SK-N-SH treated with all-trans-retinoic acid at 6 μM for 48 hours (cell line): ENCODE results near the gene ACTN1.

Experiments used
- ARNTL ChIP-seq: fragments of 450-650 bp; formaldehyde crosslinking; IDR thresholded peaks from 2 replicates; pipeline ENCODE4 v1.5.0; 2020; ENCODE audit warnings: low read depth, mild to moderate bottlenecking, moderate library complexity, borderline replicate concordance
- CSDC2 ChIP-seq: fragments of 250-450 bp; sonication (Bioruptor Pico); IDR thresholded peaks from 2 replicates; pipeline ENCODE4 v1.5.0; 2020; ENCODE audit warnings: mild to moderate bottlenecking, moderate library complexity
- ESRRG ChIP-seq: fragments of 250-450 bp; sonication (Bioruptor Pico); IDR thresholded peaks from 2 replicates; pipeline ENCODE4 v1.6.1; 2021; ENCODE audit warnings: mild to moderate bottlenecking
- GLIS3 ChIP-seq: fragments of 250-450 bp; sonication (Bioruptor Pico); IDR thresholded peaks from 2 replicates; pipeline ENCODE4 v1.5.0; 2020; ENCODE audit warnings: mild to moderate bottlenecking, moderate library complexity
- ISL1 ChIP-seq: fragments of 250-450 bp; sonication (Bioruptor Pico); IDR thresholded peaks from 2 replicates; pipeline ENCODE4 v2.1.2; 2022; ENCODE audit warnings: mild to moderate bottlenecking, moderate library complexity
- OSR1 ChIP-seq: fragments of 250-450 bp; sonication (Bioruptor Pico); IDR thresholded peaks from 2 replicates; pipeline ENCODE4 v1.8.0; 2022; ENCODE audit warnings: moderate library complexity, mild to moderate bottlenecking, inconsistent platforms
- TCF4 ChIP-seq: fragments of 250-450 bp; sonication (Bioruptor Pico); IDR thresholded peaks from 2 replicates; pipeline ENCODE4 v1.8.0; 2021; ENCODE audit warnings: mild to moderate bottlenecking, moderate library complexity, borderline replicate concordance
- ZFP3 ChIP-seq: fragments of 250-450 bp; sonication (Bioruptor Pico); IDR thresholded peaks from 2 replicates; pipeline ENCODE4 v1.5.0; 2020; ENCODE audit warnings: mild to moderate bottlenecking, moderate library complexity
- ZFP30 ChIP-seq: fragments of 450-650 bp; formaldehyde crosslinking; IDR thresholded peaks from 2 replicates; pipeline ENCODE4 v1.5.0; 2022; ENCODE audit warnings: mild to moderate bottlenecking, moderate library complexity
- ZNF565 ChIP-seq: fragments of 450-650 bp; formaldehyde crosslinking; conservative IDR thresholded peaks from 2 replicates; pipeline ENCODE4 v1.5.0; 2020; ENCODE audit warnings: low read depth, mild to moderate bottlenecking, moderate library complexity
- ZNF8 ChIP-seq: fragments of 450-650 bp; formaldehyde crosslinking; IDR thresholded peaks from 2 replicates; pipeline ENCODE4 v1.5.0; 2020; ENCODE audit warnings: mild to moderate bottlenecking, moderate library complexity
- TF ChIP-seq, protein P1 (sequence below): fragments of 250-450 bp; sonication (Bioruptor Pico); IDR thresholded peaks from 2 replicates; pipeline ENCODE4 v1.5.1; 2020; ENCODE audit warnings: low read depth, mild to moderate bottlenecking, moderate library complexity
- TF ChIP-seq, protein P2 (sequence below): fragments of 250-450 bp; sonication (Bioruptor Pico); IDR thresholded peaks from 2 replicates; pipeline ENCODE4 v1.8.0; 2020; ENCODE audit warnings: mild to moderate bottlenecking, moderate library complexity, borderline replicate concordance
- TF ChIP-seq, protein P3 (sequence below): fragments of 250-450 bp; sonication (Bioruptor Pico); IDR thresholded peaks from 2 replicates; pipeline ENCODE4 v1.8.0; 2021; ENCODE audit warnings: low read depth, mild to moderate bottlenecking, moderate library complexity, borderline replicate concordance

DNA sequence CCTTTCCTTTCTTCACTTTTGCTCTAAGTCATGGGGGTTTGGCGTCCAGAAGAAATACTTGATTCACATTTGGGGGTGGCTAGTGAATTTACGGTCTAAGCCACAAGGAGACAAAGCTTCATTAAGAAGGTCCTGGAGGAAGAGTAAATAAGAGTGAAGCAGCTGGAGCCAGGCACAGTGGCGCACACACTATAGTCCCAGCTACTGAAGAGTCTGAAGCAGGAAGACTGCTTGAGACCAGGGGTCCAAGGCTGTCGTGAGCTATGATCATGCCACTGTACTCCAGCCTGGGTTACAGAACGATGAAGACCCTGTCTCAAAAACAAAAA, 23.3 kb downstream of the ACTN1 start:
- TF ChIP-seq ARNTL (no peak), ZNF565 (CRISPR knock-in tag) (no peak), ISL1 (no peak), ZFP3 (CRISPR knock-in tag) (no peak), OSR1 (CRISPR knock-in tag) (no peak), ZFP30 (no peak), TCF4 (CRISPR knock-in tag) (no peak), ZNF8 (CRISPR knock-in tag) (no peak), ESRRG (CRISPR knock-in tag) (no peak), CSDC2 (CRISPR knock-in tag) (no peak), GLIS3 (CRISPR knock-in tag) (no peak)
- TF ChIP-seq, protein P1, sequence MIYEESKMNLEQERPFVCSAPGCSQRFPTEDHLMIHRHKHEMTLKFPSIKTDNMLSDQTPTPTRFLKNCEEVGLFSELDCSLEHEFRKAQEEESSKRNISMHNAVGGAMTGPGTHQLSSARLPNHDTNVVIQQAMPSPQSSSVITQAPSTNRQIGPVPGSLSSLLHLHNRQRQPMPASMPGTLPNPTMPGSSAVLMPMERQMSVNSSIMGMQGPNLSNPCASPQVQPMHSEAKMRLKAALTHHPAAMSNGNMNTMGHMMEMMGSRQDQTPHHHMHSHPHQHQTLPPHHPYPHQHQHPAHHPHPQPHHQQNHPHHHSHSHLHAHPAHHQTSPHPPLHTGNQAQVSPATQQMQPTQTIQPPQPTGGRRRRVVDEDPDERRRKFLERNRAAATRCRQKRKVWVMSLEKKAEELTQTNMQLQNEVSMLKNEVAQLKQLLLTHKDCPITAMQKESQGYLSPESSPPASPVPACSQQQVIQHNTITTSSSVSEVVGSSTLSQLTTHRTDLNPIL (CRISPR knock-in tag): no peak
- TF ChIP-seq, protein P2, sequence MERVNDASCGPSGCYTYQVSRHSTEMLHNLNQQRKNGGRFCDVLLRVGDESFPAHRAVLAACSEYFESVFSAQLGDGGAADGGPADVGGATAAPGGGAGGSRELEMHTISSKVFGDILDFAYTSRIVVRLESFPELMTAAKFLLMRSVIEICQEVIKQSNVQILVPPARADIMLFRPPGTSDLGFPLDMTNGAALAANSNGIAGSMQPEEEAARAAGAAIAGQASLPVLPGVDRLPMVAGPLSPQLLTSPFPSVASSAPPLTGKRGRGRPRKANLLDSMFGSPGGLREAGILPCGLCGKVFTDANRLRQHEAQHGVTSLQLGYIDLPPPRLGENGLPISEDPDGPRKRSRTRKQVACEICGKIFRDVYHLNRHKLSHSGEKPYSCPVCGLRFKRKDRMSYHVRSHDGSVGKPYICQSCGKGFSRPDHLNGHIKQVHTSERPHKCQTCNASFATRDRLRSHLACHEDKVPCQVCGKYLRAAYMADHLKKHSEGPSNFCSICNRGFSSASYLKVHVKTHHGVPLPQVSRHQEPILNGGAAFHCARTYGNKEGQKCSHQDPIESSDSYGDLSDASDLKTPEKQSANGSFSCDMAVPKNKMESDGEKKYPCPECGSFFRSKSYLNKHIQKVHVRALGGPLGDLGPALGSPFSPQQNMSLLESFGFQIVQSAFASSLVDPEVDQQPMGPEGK (CRISPR knock-in tag): no peak
- TF ChIP-seq, protein P3, sequence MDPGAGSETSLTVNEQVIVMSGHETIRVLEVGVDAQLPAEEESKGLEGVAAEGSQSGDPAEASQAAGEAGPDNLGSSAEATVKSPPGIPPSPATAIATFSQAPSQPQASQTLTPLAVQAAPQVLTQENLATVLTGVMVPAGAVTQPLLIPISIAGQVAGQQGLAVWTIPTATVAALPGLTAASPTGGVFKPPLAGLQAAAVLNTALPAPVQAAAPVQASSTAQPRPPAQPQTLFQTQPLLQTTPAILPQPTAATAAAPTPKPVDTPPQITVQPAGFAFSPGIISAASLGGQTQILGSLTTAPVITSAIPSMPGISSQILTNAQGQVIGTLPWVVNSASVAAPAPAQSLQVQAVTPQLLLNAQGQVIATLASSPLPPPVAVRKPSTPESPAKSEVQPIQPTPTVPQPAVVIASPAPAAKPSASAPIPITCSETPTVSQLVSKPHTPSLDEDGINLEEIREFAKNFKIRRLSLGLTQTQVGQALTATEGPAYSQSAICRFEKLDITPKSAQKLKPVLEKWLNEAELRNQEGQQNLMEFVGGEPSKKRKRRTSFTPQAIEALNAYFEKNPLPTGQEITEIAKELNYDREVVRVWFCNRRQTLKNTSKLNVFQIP (CRISPR knock-in tag): no peak
